Chondrocyte (in vitro differentiated cells): ENCODE results near the gene INPP4A. TPM values are rescaled to one million over a fixed set of nuclear protein-coding genes. Genes with fewer than 3 reads are reported as not detected.

Experiments
- DNase-seq: peaks from one replicate; pipeline ENCODE4 v3.0.0; 2021; ENCODE audit warnings: mixed read lengths, low spot score
- H3K27ac Mint-ChIP-seq: one replicate; pipeline ENCODE4 v1.8.0; 2021; ENCODE audit warnings: mild to moderate bottlenecking, moderate library complexity, mixed read lengths; ENCODE audit not compliant: unreplicated experiment
- H3K27me3 Mint-ChIP-seq: 2 replicates; pipeline ENCODE4 v1.8.0; 2021; ENCODE audit warnings: low read depth, mixed read lengths
- H3K36me3 Mint-ChIP-seq: 2 replicates; pipeline ENCODE4 v1.8.0; 2021; ENCODE audit warnings: low read depth, mixed read lengths
- H3K4me1 Mint-ChIP-seq: 2 replicates; pipeline ENCODE4 v1.8.0; 2021; ENCODE audit warnings: low read depth, mild to moderate bottlenecking, mixed read lengths
- H3K4me3 Mint-ChIP-seq: one replicate; pipeline ENCODE4 v1.8.0; 2021; ENCODE audit warnings: mild to moderate bottlenecking, moderate library complexity, mixed read lengths; ENCODE audit not compliant: unreplicated experiment
- H3K9me3 Mint-ChIP-seq: 2 replicates; pipeline ENCODE4 v1.8.0; 2021; ENCODE audit warnings: low read depth, mixed read lengths
- total RNA-seq: library from RNA; stranded (reverse); gene quantifications from 3 replicates; pipeline ENCODE4 v1.2.1, GENCODE V29; 2021
- TF ChIP-seq, protein P1 (sequence below): fragments of 200-600 bp; sonication (generic); IDR thresholded peaks from 2 replicates; pipeline ENCODE4 v1.5.0; 2021; ENCODE audit warnings: antibody characterized with exemption, mild to moderate bottlenecking, moderate library complexity

The INPP4A gene
- total RNA-seq, 1 donor from 2014 or later, result 26.1 TPM

- TF ChIP-seq, protein P1, sequence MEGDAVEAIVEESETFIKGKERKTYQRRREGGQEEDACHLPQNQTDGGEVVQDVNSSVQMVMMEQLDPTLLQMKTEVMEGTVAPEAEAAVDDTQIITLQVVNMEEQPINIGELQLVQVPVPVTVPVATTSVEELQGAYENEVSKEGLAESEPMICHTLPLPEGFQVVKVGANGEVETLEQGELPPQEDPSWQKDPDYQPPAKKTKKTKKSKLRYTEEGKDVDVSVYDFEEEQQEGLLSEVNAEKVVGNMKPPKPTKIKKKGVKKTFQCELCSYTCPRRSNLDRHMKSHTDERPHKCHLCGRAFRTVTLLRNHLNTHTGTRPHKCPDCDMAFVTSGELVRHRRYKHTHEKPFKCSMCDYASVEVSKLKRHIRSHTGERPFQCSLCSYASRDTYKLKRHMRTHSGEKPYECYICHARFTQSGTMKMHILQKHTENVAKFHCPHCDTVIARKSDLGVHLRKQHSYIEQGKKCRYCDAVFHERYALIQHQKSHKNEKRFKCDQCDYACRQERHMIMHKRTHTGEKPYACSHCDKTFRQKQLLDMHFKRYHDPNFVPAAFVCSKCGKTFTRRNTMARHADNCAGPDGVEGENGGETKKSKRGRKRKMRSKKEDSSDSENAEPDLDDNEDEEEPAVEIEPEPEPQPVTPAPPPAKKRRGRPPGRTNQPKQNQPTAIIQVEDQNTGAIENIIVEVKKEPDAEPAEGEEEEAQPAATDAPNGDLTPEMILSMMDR, result no peak
- no peaks in the 10 kb centered on the region for H3K9me3 Mint-ChIP-seq
- H3K27ac Mint-ChIP-seq, result no peak overlapping the region
- no peaks in the 10 kb centered on the region for H3K27me3 Mint-ChIP-seq
- H3K4me3 Mint-ChIP-seq, result no peak overlapping the region
- DNase-seq, result no peak
- peaks cover 47% of the 10 kb centered on the region for H3K36me3 Mint-ChIP-seq
- peaks cover 5% of the 10 kb centered on the region for H3K4me1 Mint-ChIP-seq
These were observed 98.6 kb downstream of the INPP4A start for GRCh38 chr2:98543214-98543613.

GRCh38 chr2:98543842-98544241 is 99.2 kb downstream of the INPP4A start:
- Mint-ChIP-seq H3K27me3 (no peaks in the 10 kb centered on the region), H3K27ac (no peak overlapping the region), H3K4me3 (no peak overlapping the region), H3K36me3 (peaks cover 41% of the 10 kb centered on the region), H3K4me1 (peaks cover 5% of the 10 kb centered on the region), H3K9me3 (no peaks in the 10 kb centered on the region)
- DNase-seq, result no peak
- TF ChIP-seq, protein P1, result no peak

DNA sequence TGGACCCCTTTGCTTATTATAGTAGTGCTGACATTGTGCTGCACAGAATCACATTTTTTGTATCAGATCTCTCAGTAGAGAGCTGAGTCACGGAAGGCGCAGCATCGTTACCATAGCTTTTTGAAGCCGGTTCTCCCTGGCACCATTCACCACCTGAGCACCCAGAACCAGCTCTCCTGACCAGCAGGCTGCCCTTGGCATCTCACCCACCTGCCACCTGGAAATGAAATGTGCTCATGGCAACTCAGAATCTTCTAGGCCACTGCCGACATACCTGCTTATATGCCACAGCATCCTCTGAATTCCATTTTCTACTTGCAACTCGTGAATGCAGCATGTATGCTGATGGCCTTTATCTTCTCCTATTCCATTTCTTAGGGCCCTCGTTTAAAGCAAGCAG is 100.9 kb downstream of the INPP4A start:
- Mint-ChIP-seq H3K36me3 (peaks cover 31% of the 10 kb centered on the region), H3K9me3 (no peaks in the 10 kb centered on the region)

DNA sequence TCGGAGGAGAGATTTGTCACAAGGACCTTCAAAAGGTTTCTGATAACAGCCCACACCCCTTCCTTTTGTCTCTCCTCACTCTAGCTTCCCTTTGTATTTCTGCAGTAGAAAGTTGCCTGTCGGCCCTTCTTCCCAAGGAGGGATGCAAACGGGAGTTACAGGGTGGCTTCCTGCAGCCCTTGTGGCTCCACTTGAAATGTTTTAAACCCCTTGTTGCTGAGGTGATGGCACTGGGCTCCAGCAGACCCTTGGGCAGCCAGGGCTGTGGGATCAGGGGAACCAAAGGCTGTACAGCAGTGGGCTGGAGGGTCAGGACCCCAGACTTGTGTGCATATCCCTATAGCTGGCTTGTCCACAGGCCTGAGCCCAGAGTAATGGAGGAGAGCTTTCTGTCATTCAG is 101.5 kb downstream of the INPP4A start:
- Mint-ChIP-seq H3K4me3 (no peak overlapping the region), H3K9me3 (no peaks in the 10 kb centered on the region), H3K27ac (no peak overlapping the region), H3K36me3 (peaks cover 29% of the 10 kb centered on the region), H3K4me1 (peaks cover 5% of the 10 kb centered on the region), H3K27me3 (no peaks in the 10 kb centered on the region)
- no peak for DNase-seq
- TF ChIP-seq, protein P1, result no peak

More for the DNA sequence above, 100.9 kb downstream of the INPP4A start:
- Mint-ChIP-seq H3K27ac (no peak overlapping the region), H3K4me3 (no peak overlapping the region), H3K27me3 (no peaks in the 10 kb centered on the region), H3K4me1 (peaks cover 5% of the 10 kb centered on the region)
- no peak for DNase-seq
- TF ChIP-seq, protein P1, result no peak

GRCh38 chr2:98547092-98547790 is 102.6 kb downstream of the INPP4A start:
- no peak for DNase-seq
- no peaks in the 10 kb centered on the region for H3K4me1 Mint-ChIP-seq
- H3K4me3 Mint-ChIP-seq, result no peak overlapping the region
- no peaks in the 10 kb centered on the region for H3K27me3 Mint-ChIP-seq
- TF ChIP-seq, protein P1, result no peak
- H3K27ac Mint-ChIP-seq, result no peak overlapping the region
- H3K36me3 Mint-ChIP-seq, result peaks cover 29% of the 10 kb centered on the region
- no peaks in the 10 kb centered on the region for H3K9me3 Mint-ChIP-seq
